Smooth muscle cell (in vitro differentiated cells): ENCODE data around the gene ANO10. TPM values are rescaled to one million over a fixed set of nuclear protein-coding genes. Genes with fewer than 3 reads are reported as not detected.

Experiments
- DNase-seq: peaks from one replicate; lab custom pipeline; 2025; ENCODE audit not compliant: unreplicated experiment; lab: John Stamatoyannopoulos, UW
- H2AFZ ChIP-seq: fragments of 200-600 bp; sonication (generic); 2 replicates; pipeline ENCODE4 v1.6.0; 2016; ENCODE audit warnings: antibody characterized with exemption, low read depth, mild to moderate bottlenecking
- H3F3A ChIP-seq: fragments of 200-600 bp; sonication (generic); 2 replicates; pipeline ENCODE4 v1.6.0; 2017; ENCODE audit warnings: antibody characterized with exemption, low read depth
- H3K27ac ChIP-seq: fragments of 200-600 bp; sonication (generic); 2 replicates; pipeline ENCODE4 v1.5.1; 2016; ENCODE audit warnings: low read depth, mild to moderate bottlenecking
- H3K27me3 ChIP-seq: fragments of 200-600 bp; sonication (generic); 2 replicates; pipeline ENCODE4 v1.6.1; 2016; ENCODE audit warnings: low read depth, mild to moderate bottlenecking
- H3K36me3 ChIP-seq: fragments of 200-600 bp; sonication (generic); 2 replicates; pipeline ENCODE4 v1.5.1; 2016; ENCODE audit warnings: low read depth
- H3K4me1 ChIP-seq: fragments of 200-600 bp; sonication (generic); 2 replicates; pipeline ENCODE4 v1.5.1; 2016; ENCODE audit warnings: low read depth
- H3K4me2 ChIP-seq: fragments of 200-600 bp; sonication (generic); 2 replicates; pipeline ENCODE4 v1.6.0; 2016; ENCODE audit warnings: mild to moderate bottlenecking
- H3K4me3 ChIP-seq: fragments of 200-600 bp; sonication (generic); 2 replicates; pipeline ENCODE4 v1.5.1; 2016; ENCODE audit warnings: mild to moderate bottlenecking
- H3K79me2 ChIP-seq: fragments of 200-600 bp; sonication (generic); 2 replicates; pipeline ENCODE4 v1.6.0; 2016; ENCODE audit warnings: low read depth, mild to moderate bottlenecking
- H3K9ac ChIP-seq: fragments of 200-600 bp; sonication (generic); 2 replicates; pipeline ENCODE4 v1.6.0; 2016; ENCODE audit warnings: low read depth
- H3K9me3 ChIP-seq: fragments of 200-600 bp; sonication (generic); replicated peaks from 2 replicates; pipeline ENCODE4 v1.5.1; 2016; ENCODE audit warnings: low read depth
- H4K20me1 ChIP-seq: fragments of 200-600 bp; sonication (generic); 2 replicates; pipeline ENCODE4 v1.6.0; 2016; ENCODE audit warnings: low read depth
- CTCF ChIP-seq: fragments of 200-600 bp; sonication (generic); IDR thresholded peaks from 2 replicates; pipeline ENCODE4 v1.5.1; 2017; ENCODE audit warnings: borderline replicate concordance, mild to moderate bottlenecking, antibody characterized with exemption; ENCODE audit not compliant: insufficient read depth, poor library complexity, severe bottlenecking
- WGBS: methylation state at CpG from one replicate; pipeline ENCODE4 v1.1.7; 2016; ENCODE audit warnings: low lambda C conversion rate; 5-methylcytosine and 5-hydroxymethylcytosine counted together
- polyA plus RNA-seq: library from polyadenylated mRNA; unstranded; fragments of >200 nt; fragmentation: Nextera tagmentation; extraction: Ambion mirVana; gene quantifications from 2 replicates; pipeline ENCODE4 v1.2.1, GENCODE V29; 2016
- total RNA-seq: library from RNA; depleted of rRNA; stranded (reverse); fragments of >200 nt; gene quantifications from 2 replicates; pipeline ENCODE4 v1.2.3, GENCODE V29; 2014

Gene ANO10
- total and polyA plus RNA-seq, 2 experiments from 2014 or later, result 19.2 to 25.3 TPM

- no peaks in the 10 kb centered on the region for H3K27me3 ChIP-seq
- H3K4me2 ChIP-seq, result no peak overlapping the region
- H3F3A ChIP-seq, result no peaks in the 10 kb centered on the region
- no peak overlapping the region for H3K4me3 ChIP-seq
- no peak overlapping the region for H2AFZ ChIP-seq
- no peaks in the 10 kb centered on the region for H3K9me3 ChIP-seq
- no peaks in the 10 kb centered on the region for H3K36me3 ChIP-seq
- no peak for TF ChIP-seq CTCF
- H3K4me1 ChIP-seq, result no peaks in the 10 kb centered on the region
- no peak overlapping the region for H3K9ac ChIP-seq
- WGBS, result 89% methylated on average over 1 of the region's 1 CpG
- H3K79me2 ChIP-seq, result no peaks in the 10 kb centered on the region
- H3K27ac ChIP-seq, result no peak overlapping the region
- no peaks in the 10 kb centered on the region for H4K20me1 ChIP-seq
- DNase-seq, result no peak
Measured at GRCh38 chr3:43426388-43426787, 195.4 kb downstream of the ANO10 start.

GRCh38 chr3:43425829-43426228 is 196.0 kb downstream of the ANO10 start:
- no peaks in the 10 kb centered on the region for H3K36me3 ChIP-seq
- no peaks in the 10 kb centered on the region for H3K4me1 ChIP-seq
- WGBS, result 97% methylated on average over 4 of the region's 4 CpGs
- no peak overlapping the region for H3K27ac ChIP-seq
- no peaks in the 10 kb centered on the region for H4K20me1 ChIP-seq
- no peak overlapping the region for H3K4me3 ChIP-seq
- no peak overlapping the region for H2AFZ ChIP-seq
- DNase-seq, result no peak
- no peaks in the 10 kb centered on the region for H3F3A ChIP-seq
- no peaks in the 10 kb centered on the region for H3K79me2 ChIP-seq
- H3K9me3 ChIP-seq, result no peaks in the 10 kb centered on the region
- no peak for TF ChIP-seq CTCF
- H3K4me2 ChIP-seq, result no peak overlapping the region
- H3K27me3 ChIP-seq, result no peaks in the 10 kb centered on the region
- no peak overlapping the region for H3K9ac ChIP-seq

GRCh38 chr3:43423639-43424038 is 198.2 kb downstream of the ANO10 start:
- Histone ChIP-seq H3K4me3 (no peak overlapping the region), H3K79me2 (no peaks in the 10 kb centered on the region), H2AFZ (no peak overlapping the region), H3F3A (no peaks in the 10 kb centered on the region), H3K4me2 (no peak overlapping the region), H3K36me3 (no peaks in the 10 kb centered on the region), H3K4me1 (no peaks in the 10 kb centered on the region), H3K9me3 (no peaks in the 10 kb centered on the region), H3K27ac (no peak overlapping the region), H3K27me3 (no peaks in the 10 kb centered on the region), H4K20me1 (no peaks in the 10 kb centered on the region), H3K9ac (no peak overlapping the region)
- no peak for TF ChIP-seq CTCF
- DNase-seq, result no peak
- WGBS, result 64% methylated on average over 3 of the region's 3 CpGs

- no peak for DNase-seq
- Histone ChIP-seq H3K4me1 (no peaks in the 10 kb centered on the region), H4K20me1 (no peaks in the 10 kb centered on the region), H3K79me2 (no peaks in the 10 kb centered on the region), H3K36me3 (no peaks in the 10 kb centered on the region), H3F3A (no peaks in the 10 kb centered on the region), H3K27ac (no peak overlapping the region), H3K9me3 (no peaks in the 10 kb centered on the region), H3K9ac (no peak overlapping the region), H2AFZ (no peak overlapping the region), H3K4me3 (no peak overlapping the region), H3K27me3 (no peaks in the 10 kb centered on the region), H3K4me2 (no peak overlapping the region)
- 78% methylated on average over 3 of the region's 3 CpGs for WGBS
- no peak for TF ChIP-seq CTCF
Measured at GRCh38 chr3:43423142-43423541, 198.7 kb downstream of the ANO10 start.
